B cell (primary cell): ENCODE data around the gene IGHMBP2. TPM values are rescaled to one million over a fixed set of nuclear protein-coding genes. Genes with fewer than 3 reads are reported as not detected.

Experiments
- ATAC-seq: fragments of 200-7000 bp; cut with Tn5 transposase; one replicate; pipeline ENCODE4 v1.10.0; 2021; ENCODE audit warnings: low read depth, mild to moderate bottlenecking, moderate number of reproducible peaks, moderate library complexity
- CTCF ChIA-PET: fragments of 350-600 bp; sonication (Branson Sonifier 250); formaldehyde crosslinking; loops from one replicate; lab custom pipeline; 2021; ENCODE audit warnings: antibody characterized with exemption, inconsistent platforms; lab: Charles Lee
- POLR2A ChIA-PET: fragments of 350-600 bp; sonication (Branson Sonifier 250); formaldehyde crosslinking; loops from one replicate; lab custom pipeline; 2021; ENCODE audit warnings: antibody characterized with exemption; lab: Charles Lee
- DNase-seq: peaks from one replicate; pipeline ENCODE4 v3.0.0; 2013
- H2AFZ ChIP-seq: 2 replicates; pipeline ENCODE4 v1.6.1; 2012; ENCODE audit warnings: mild to moderate bottlenecking, low read depth, low read length; ENCODE audit not compliant: insufficient read depth, poor library complexity, severe bottlenecking
- H3K27ac ChIP-seq, 2 donors: 1 replicate in 1 of 2; 2 replicates in 1 of 2; pipeline ENCODE4 v1.5.1; 2012 to 2013; ENCODE audit warnings: low read length in 2 of 2, mild to moderate bottlenecking in 2 of 2, moderate library complexity in 1 of 2
- H3K27me3 ChIP-seq, 4 experiments: fragments of 200-600 bp in 1 of 4; sonication (generic) in 1 of 4; replicated peaks in 1 of 4; 1 replicate in 2 of 4; 2 replicates in 2 of 4; pipeline versions ENCODE4 v1.6.1 to v1.7.0; 2013 to 2016; ENCODE audit warnings: low read length in 3 of 4, mild to moderate bottlenecking in 2 of 4, mixed read lengths in 1 of 4, moderate library complexity in 1 of 4; ENCODE audit not compliant: insufficient read depth in 4 of 4, control insufficient read depth in 3 of 4; ENCODE audit errors: control extremely low read depth in 1 of 4
- H3K36me3 ChIP-seq, 2 experiments: replicated peaks in 1 of 2; 1 replicate in 1 of 2; 2 replicates in 1 of 2; pipeline versions ENCODE4 v1.6.1 to v1.7.1; 2013; ENCODE audit warnings: low read length in 1 of 2; ENCODE audit not compliant: insufficient read depth in 2 of 2, control insufficient read depth in 1 of 2; ENCODE audit errors: control extremely low read depth in 1 of 2, extremely low read depth in 1 of 2
- H3K4me1 ChIP-seq, 2 donors: fragments of 200-600 bp in 1 of 2; sonication (generic) in 1 of 2; 1 replicate in 1 of 2; 2 replicates in 1 of 2; pipeline versions ENCODE4 v1.5.1 to v1.6.1; 2013 to 2017; ENCODE audit warnings: low read length in 2 of 2; ENCODE audit not compliant: control insufficient read depth in 2 of 2, insufficient read depth in 2 of 2
- H3K4me2 ChIP-seq: replicated peaks from 2 replicates; pipeline ENCODE3; 2012; ENCODE audit warnings: mild to moderate bottlenecking, low read depth, low read length; ENCODE audit not compliant: poor library complexity, severe bottlenecking
- H3K4me3 ChIP-seq, 5 experiments: fragments of 200-600 bp in 1 of 5; sonication (generic) in 1 of 5; 1 replicate in 3 of 5; 2 replicates in 2 of 5; pipeline versions ENCODE4 v1.5.1 to v1.7.0; 2011 to 2016; ENCODE audit warnings: low read length in 4 of 5, mild to moderate bottlenecking in 4 of 5, low read depth in 2 of 5, control low read depth in 1 of 5, moderate library complexity in 1 of 5; ENCODE audit not compliant: insufficient read depth in 1 of 5; ENCODE audit errors: control extremely low read depth in 1 of 5, extremely low read depth in 1 of 5
- H3K79me2 ChIP-seq: fragments of 200-600 bp; sonication (generic); one replicate; pipeline ENCODE4 v1.6.0; 2016; ENCODE audit warnings: low read length; ENCODE audit not compliant: control insufficient read depth, insufficient read depth
- H3K9ac ChIP-seq: fragments of 200-600 bp; sonication (generic); 2 replicates; pipeline ENCODE4 v1.6.1; 2017; ENCODE audit warnings: mild to moderate bottlenecking, low read length, moderate library complexity
- H3K9me3 ChIP-seq, 3 donors: one replicate each; pipeline versions ENCODE4 v1.6.1 to v1.7.1; 2013; ENCODE audit warnings: low read length in 2 of 3; ENCODE audit not compliant: control insufficient read depth in 2 of 3, insufficient read depth in 1 of 3; ENCODE audit errors: control extremely low read depth in 1 of 3
- H4K20me1 ChIP-seq: 2 replicates; pipeline ENCODE4 v1.6.0; 2012; ENCODE audit warnings: mild to moderate bottlenecking, low read length; ENCODE audit not compliant: insufficient read depth, control insufficient read depth, poor library complexity, severe bottlenecking
- H3K27ac Mint-ChIP-seq: one replicate; pipeline ENCODE4 v1.8.0; 2021; ENCODE audit warnings: mixed read lengths
- H3K27me3 Mint-ChIP-seq: one replicate; pipeline ENCODE4 v1.8.0; 2021; ENCODE audit warnings: mixed read lengths
- H3K4me1 Mint-ChIP-seq: one replicate; pipeline ENCODE4 v1.8.0; 2021; ENCODE audit warnings: mixed read lengths
- H3K4me3 Mint-ChIP-seq: one replicate; pipeline ENCODE4 v1.8.0; 2021; ENCODE audit warnings: mixed read lengths
- H3K9me3 Mint-ChIP-seq: one replicate; pipeline ENCODE4 v1.8.0; 2022; ENCODE audit warnings: mixed read lengths; ENCODE audit not compliant: insufficient read depth
- EZH2 ChIP-seq: IDR thresholded peaks from 2 replicates; pipeline ENCODE4 v1.6.1; 2012; ENCODE audit warnings: borderline replicate concordance, low read depth, mild to moderate bottlenecking, moderate library complexity, low read length; ENCODE audit not compliant: insufficient read depth, poor library complexity, severe bottlenecking
- WGBS: methylation state at CpG from one replicate; pipeline ENCODE4 v1.1.5; 2013; ENCODE audit warnings: missing lambda C conversion rate; ENCODE audit not compliant: insufficient coverage; 5-methylcytosine and 5-hydroxymethylcytosine counted together
- intact Hi-C: fragments of 100-400 bp; cut with micrococcal nuclease; formaldehyde crosslinking; loops from one replicate; pipeline ENCODE4 v1.10.0; 2022
- polyA plus RNA-seq: library from polyadenylated mRNA; depleted of rRNA; stranded (reverse); fragments of >200 nt; gene quantifications from 2 replicates; pipeline ENCODE4 v1.2.3, GENCODE V29; 2012
- total RNA-seq, 2 donors: library from RNA; stranded (reverse); fragments of 120-200 nt in 1 of 2; gene quantifications; 1 replicate in 1 of 2; 2 replicates in 1 of 2; pipeline versions ENCODE4 v1.2.3 to v1.2.4, GENCODE V29; 2013 to 2022
- TF ChIP-seq, protein P1 (sequence below): fragments of 200-600 bp; IDR thresholded peaks from one replicate; pipeline ENCODE4 v1.8.0; 2022; ENCODE audit warnings: antibody characterized with exemption, mild to moderate bottlenecking

IGHMBP2 gene
- total and polyA plus RNA-seq, 2 donors (not counting 1 experiment from before 2014, with no cell fraction given), result 41.4 to 42.9 TPM

DNA sequence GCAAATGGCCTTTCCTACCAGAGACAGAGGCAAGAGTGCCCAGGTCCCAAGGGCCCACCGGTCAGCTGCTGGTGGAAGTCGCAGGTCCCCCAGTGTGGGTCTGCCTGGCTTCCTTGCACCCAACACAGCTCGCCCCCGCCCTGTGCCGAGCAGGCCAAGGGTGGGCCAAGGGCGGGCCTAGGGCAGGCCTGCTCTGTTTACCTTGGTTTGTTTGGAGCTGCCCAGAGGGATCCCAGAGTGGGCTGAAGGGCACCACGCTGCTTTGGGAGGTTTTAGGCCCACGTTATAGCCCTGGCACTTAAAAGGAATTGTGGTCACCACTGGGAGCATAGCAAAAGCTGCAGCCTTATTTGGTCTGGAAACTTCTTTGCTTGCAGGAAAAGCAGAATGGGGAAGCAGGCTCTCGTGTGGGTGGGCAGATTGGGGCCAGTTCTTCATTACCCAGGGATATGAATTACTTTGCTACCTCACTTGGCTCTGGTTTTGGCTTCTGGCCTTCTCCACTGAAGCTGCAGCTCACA lies 39.1 kb downstream of the IGHMBP2 start:
- Mint-ChIP-seq H3K9me3 (no peaks in the 10 kb centered on the region), H3K4me1 (no peaks in the 10 kb centered on the region), H3K4me3 (no peak overlapping the region), H3K27me3 (no peaks in the 10 kb centered on the region), H3K27ac (no peak overlapping the region)
- H3K79me2 ChIP-seq, result no peaks in the 10 kb centered on the region
- POLR2A ChIA-PET, result interaction anchor here (0.5 kb wide), 1 partner anchor 9 kb away, joined by 5 read pairs; no protein-coding TSS in a partner anchor
- CTCF ChIA-PET, result no interaction called here
- H4K20me1 ChIP-seq, result no peaks in the 10 kb centered on the region
- H3K9ac ChIP-seq, result no peak overlapping the region
- DNase-seq, result no peak
- TF ChIP-seq, protein P1, sequence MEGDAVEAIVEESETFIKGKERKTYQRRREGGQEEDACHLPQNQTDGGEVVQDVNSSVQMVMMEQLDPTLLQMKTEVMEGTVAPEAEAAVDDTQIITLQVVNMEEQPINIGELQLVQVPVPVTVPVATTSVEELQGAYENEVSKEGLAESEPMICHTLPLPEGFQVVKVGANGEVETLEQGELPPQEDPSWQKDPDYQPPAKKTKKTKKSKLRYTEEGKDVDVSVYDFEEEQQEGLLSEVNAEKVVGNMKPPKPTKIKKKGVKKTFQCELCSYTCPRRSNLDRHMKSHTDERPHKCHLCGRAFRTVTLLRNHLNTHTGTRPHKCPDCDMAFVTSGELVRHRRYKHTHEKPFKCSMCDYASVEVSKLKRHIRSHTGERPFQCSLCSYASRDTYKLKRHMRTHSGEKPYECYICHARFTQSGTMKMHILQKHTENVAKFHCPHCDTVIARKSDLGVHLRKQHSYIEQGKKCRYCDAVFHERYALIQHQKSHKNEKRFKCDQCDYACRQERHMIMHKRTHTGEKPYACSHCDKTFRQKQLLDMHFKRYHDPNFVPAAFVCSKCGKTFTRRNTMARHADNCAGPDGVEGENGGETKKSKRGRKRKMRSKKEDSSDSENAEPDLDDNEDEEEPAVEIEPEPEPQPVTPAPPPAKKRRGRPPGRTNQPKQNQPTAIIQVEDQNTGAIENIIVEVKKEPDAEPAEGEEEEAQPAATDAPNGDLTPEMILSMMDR, result no peak
- TF ChIP-seq EZH2, result no peak
- no peak for ATAC-seq
- WGBS, result 79% methylated on average over 8 of the region's 9 CpGs
- intact Hi-C loops, result no loop called here
- H3K4me3 ChIP-seq, result no peak overlapping the region
- H3K27me3 ChIP-seq, result no peaks in the 10 kb centered on the region
- no peaks in the 10 kb centered on the region for H3K4me1 ChIP-seq
- no peaks in the 10 kb centered on the region for H3K9me3 ChIP-seq
- no peak overlapping the region for H3K4me2 ChIP-seq
- no peak overlapping the region for H3K27ac ChIP-seq
- H3K36me3 ChIP-seq, result peaks cover 0 to 21% of the 10 kb centered on the region in 2 experiments
- no peak overlapping the region for H2AFZ ChIP-seq

DNA sequence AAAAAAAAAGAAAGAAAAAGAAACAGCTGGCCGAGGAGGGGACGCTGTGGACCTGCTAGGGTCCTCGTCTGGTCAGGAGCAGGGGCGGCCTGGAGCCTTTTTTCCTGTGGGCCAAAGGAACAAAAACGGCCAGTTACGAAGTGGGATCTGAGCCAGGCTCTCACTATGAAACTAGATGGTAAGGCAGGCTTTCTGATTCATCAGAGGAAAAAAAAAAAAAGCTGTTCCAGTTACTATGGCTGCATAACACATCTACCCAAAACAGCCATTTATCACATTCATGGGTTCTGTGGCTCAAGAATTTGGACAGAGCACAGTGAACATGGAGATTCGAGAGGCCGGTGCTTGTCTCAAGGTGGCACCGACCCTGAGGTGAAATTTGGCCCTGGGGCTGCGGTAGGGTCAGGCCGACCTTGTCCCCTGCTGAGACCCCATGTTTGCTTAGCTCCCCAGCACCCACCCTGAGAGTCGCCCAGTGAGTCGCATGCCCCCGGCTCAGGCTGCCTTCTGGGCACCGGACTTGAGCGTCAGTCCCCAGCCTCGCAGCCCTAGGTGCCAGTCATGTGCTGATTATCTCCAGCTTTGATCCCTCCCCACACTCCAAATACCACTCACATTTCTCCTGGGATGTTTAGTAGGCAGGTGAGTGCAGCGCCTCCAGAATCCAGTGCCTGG lies 42.9 kb downstream of the IGHMBP2 start:
- Histone ChIP-seq H3K79me2 (no peaks in the 10 kb centered on the region), H3K4me3 (no peak overlapping the region), H3K4me2 (no peak overlapping the region), H3K27me3 (no peaks in the 10 kb centered on the region), H4K20me1 (no peaks in the 10 kb centered on the region), H3K9ac (no peak overlapping the region), H3K4me1 (no peaks in the 10 kb centered on the region), H3K27ac (no peak overlapping the region), H2AFZ (no peak overlapping the region), H3K36me3 (no peaks in the 10 kb centered on the region), H3K9me3 (no peaks in the 10 kb centered on the region)
- 90% methylated on average over 15 of the region's 18 CpGs for WGBS
- Mint-ChIP-seq H3K4me1 (no peaks in the 10 kb centered on the region), H3K27me3 (no peaks in the 10 kb centered on the region), H3K4me3 (no peak overlapping the region), H3K27ac (no peak overlapping the region), H3K9me3 (no peaks in the 10 kb centered on the region)
- ChIA-PET CTCF (no interaction called here), POLR2A (interaction anchor here (0.7 kb wide), 1 partner anchor 146 kb away, joined by 3 read pairs; no protein-coding TSS in a partner anchor)
- ATAC-seq (no peak), DNase-seq (no peak)
- intact Hi-C loops, result no loop called here
- TF ChIP-seq, protein P1, result no peak
- no peak for TF ChIP-seq EZH2
